GM19351 (cell line): ENCODE results near the gene PCARE.

Experiments used
- ATAC-seq: cut with Tn5 transposase; IDR thresholded peaks from one replicate; pipeline ENCODE4 v1.9.1; 2021; ENCODE audit warnings: mild to moderate bottlenecking, moderate library complexity; ENCODE audit not compliant: unreplicated experiment

Gene PCARE

GRCh38 chr2:29040552-29040951 lies 33.8 kb downstream of the PCARE start:
- no peak for ATAC-seq

GRCh38 chr2:29039718-29040480 lies 34.4 kb downstream of the PCARE start:
- no peak for ATAC-seq

- no peak for ATAC-seq
These were observed 39.1 kb downstream of the PCARE start for GRCh38 chr2:29035016-29035745.

GRCh38 chr2:29033656-29034055 lies 40.7 kb downstream of the PCARE start:
- ATAC-seq = no peak

- ATAC-seq = no peak
These were observed 41.2 kb downstream of the PCARE start for GRCh38 chr2:29033172-29033571.

- ATAC-seq = no peak
These were observed 42.1 kb downstream of the PCARE start for GRCh38 chr2:29032189-29032588.

- no peak for ATAC-seq
These were observed 43.3 kb downstream of the PCARE start for GRCh38 chr2:29031046-29031445.

- no peak for ATAC-seq
These were observed 48.6 kb downstream of the PCARE start for GRCh38 chr2:29025711-29026110.

GRCh38 chr2:29024882-29025430 lies 49.4 kb downstream of the PCARE start:
- ATAC-seq = no peak

GRCh38 chr2:29023188-29023587 lies 51.1 kb downstream of the PCARE start:
- ATAC-seq = no peak

- ATAC-seq = no peak
These were observed 51.6 kb downstream of the PCARE start for GRCh38 chr2:29022679-29023078.

- ATAC-seq = no peak
These were observed 52.4 kb downstream of the PCARE start for GRCh38 chr2:29021886-29022285.

GRCh38 chr2:29017716-29018435 lies 56.4 kb downstream of the PCARE start:
- no peak for ATAC-seq

- no peak for ATAC-seq
These were observed 57.8 kb downstream of the PCARE start for GRCh38 chr2:29016504-29016903.

- no peak for ATAC-seq
These were observed 58.4 kb downstream of the PCARE start for GRCh38 chr2:29015701-29016470.

GRCh38 chr2:29014811-29015421 lies 59.4 kb downstream of the PCARE start:
- peak; percentile 68 for ATAC-seq

GRCh38 chr2:29014331-29014730 lies 60.0 kb downstream of the PCARE start:
- no peak for ATAC-seq

- ATAC-seq = no peak
These were observed 61.1 kb downstream of the PCARE start for GRCh38 chr2:29013057-29013780.

GRCh38 chr2:29012211-29012681 lies 62.1 kb downstream of the PCARE start:
- no peak for ATAC-seq
